Muscle layer of duodenum (tissue), 2 donors: ENCODE measurements around the gene HDAC11.
"Not testable (repeated sequence)": the region's sequence is repeated elsewhere in the genome, so short reads cannot be mapped to it uniquely, and the experiment has no call there.

Experiments
- H3K27ac ChIP-seq: one replicate; pipeline ENCODE4 v1.7.0; 2013; ENCODE audit warnings: mild to moderate bottlenecking, low read length
- H3K27me3 ChIP-seq: one replicate; pipeline ENCODE4 v1.7.0; 2013; ENCODE audit warnings: low read depth, mild to moderate bottlenecking, control low read depth, low read length
- H3K36me3 ChIP-seq, 2 donors: one replicate each; pipeline ENCODE4 v1.7.0; 2013; ENCODE audit warnings: low read length in 2 of 2, control low read depth in 1 of 2, mild to moderate bottlenecking in 1 of 2; ENCODE audit not compliant: insufficient read depth in 2 of 2, control insufficient read depth in 1 of 2
- H3K4me1 ChIP-seq, 2 donors: one replicate each; pipeline ENCODE4 v1.7.0; 2013; ENCODE audit warnings: low read length in 2 of 2, mild to moderate bottlenecking in 2 of 2, control low read depth in 1 of 2, moderate library complexity in 1 of 2; ENCODE audit not compliant: insufficient read depth in 2 of 2, control insufficient read depth in 1 of 2
- H3K4me3 ChIP-seq, 2 donors: one replicate each; pipeline ENCODE4 v1.7.0; 2013; ENCODE audit warnings: low read length in 2 of 2, low read depth in 1 of 2, mild to moderate bottlenecking in 1 of 2
- H3K9me3 ChIP-seq, 2 donors: one replicate each; pipeline ENCODE4 v1.7.0; 2013; ENCODE audit warnings: low read length in 2 of 2, control low read depth in 1 of 2, mild to moderate bottlenecking in 1 of 2; ENCODE audit not compliant: control insufficient read depth in 1 of 2
- donor health status: healthy.

The HDAC11 gene

GRCh38 chr3:13521309-13521708 is 41.2 kb downstream of the HDAC11 start:
- no peak overlapping the region for H3K4me3 ChIP-seq
- no peaks in the 10 kb centered on the region for H3K36me3 ChIP-seq

GRCh38 chr3:13521749-13522148 is 41.6 kb downstream of the HDAC11 start:
- not testable (repeated sequence) for H3K4me3 ChIP-seq, H3K36me3 ChIP-seq, H3K4me1 ChIP-seq, H3K9me3 ChIP-seq, H3K27me3 ChIP-seq, H3K27ac ChIP-seq

More at GRCh38 chr3:13521309-13521708, 41.2 kb downstream of the HDAC11 start:
- Histone ChIP-seq H3K27ac (no peak overlapping the region), H3K9me3 (no peaks in the 10 kb centered on the region), H3K4me1 (peaks cover 0 to 5% of the 10 kb centered on the region in 2 donors), H3K27me3 (no peaks in the 10 kb centered on the region)

GRCh38 chr3:13522236-13522635 is 42.1 kb downstream of the HDAC11 start:
- H3K27ac ChIP-seq = no peak overlapping the region
- no peaks in the 10 kb centered on the region for H3K36me3 ChIP-seq
- peaks cover 0 to 10% of the 10 kb centered on the region in 2 donors for H3K4me1 ChIP-seq
- H3K4me3 ChIP-seq = no peak overlapping the region
- no peaks in the 10 kb centered on the region for H3K9me3 ChIP-seq
- no peaks in the 10 kb centered on the region for H3K27me3 ChIP-seq

- Histone ChIP-seq H3K9me3 (no peaks in the 10 kb centered on the region), H3K36me3 (no peaks in the 10 kb centered on the region), H3K27ac (no peak overlapping the region), H3K4me3 (no peak overlapping the region), H3K27me3 (no peaks in the 10 kb centered on the region), H3K4me1 (peaks cover 0 to 10% of the 10 kb centered on the region in 2 donors)
Observed at GRCh38 chr3:13524979-13525669, 45.0 kb downstream of the HDAC11 start.

- Histone ChIP-seq H3K36me3 (no peaks in the 10 kb centered on the region), H3K4me3 (no peak overlapping the region), H3K27me3 (no peaks in the 10 kb centered on the region), H3K4me1 (peaks cover 0 to 10% of the 10 kb centered on the region in 2 donors), H3K9me3 (no peaks in the 10 kb centered on the region), H3K27ac (no peak overlapping the region)
Observed at GRCh38 chr3:13525827-13526625, 45.9 kb downstream of the HDAC11 start.

GRCh38 chr3:13526626-13526949 is 46.5 kb downstream of the HDAC11 start:
- Histone ChIP-seq H3K27ac (no peak overlapping the region), H3K36me3 (no peaks in the 10 kb centered on the region), H3K9me3 (no peaks in the 10 kb centered on the region), H3K4me1 (peaks cover 0 to 10% of the 10 kb centered on the region in 2 donors), H3K4me3 (no peak overlapping the region), H3K27me3 (no peaks in the 10 kb centered on the region)

- no peak overlapping the region for H3K27ac ChIP-seq
Observed at GRCh38 chr3:13528217-13528867, 48.2 kb downstream of the HDAC11 start.

GRCh38 chr3:13529196-13530112 is 49.3 kb downstream of the HDAC11 start:
- H3K9me3 ChIP-seq = no peaks in the 10 kb centered on the region
- H3K36me3 ChIP-seq = no peaks in the 10 kb centered on the region
- no peak overlapping the region for H3K27ac ChIP-seq
- H3K4me1 ChIP-seq = peaks cover 0 to 10% of the 10 kb centered on the region in 2 donors
- H3K4me3 ChIP-seq = no peak overlapping the region
- no peaks in the 10 kb centered on the region for H3K27me3 ChIP-seq

More at GRCh38 chr3:13528217-13528867, 48.2 kb downstream of the HDAC11 start:
- Histone ChIP-seq H3K36me3 (no peaks in the 10 kb centered on the region), H3K4me1 (peaks cover 0 to 10% of the 10 kb centered on the region in 2 donors), H3K27me3 (no peaks in the 10 kb centered on the region), H3K9me3 (no peaks in the 10 kb centered on the region), H3K4me3 (no peak overlapping the region)

GRCh38 chr3:13530241-13531009 is 50.3 kb downstream of the HDAC11 start:
- H3K27me3 ChIP-seq = no peaks in the 10 kb centered on the region
- no peak overlapping the region for H3K4me3 ChIP-seq
- H3K27ac ChIP-seq = no peak overlapping the region
- peaks cover 0 to 10% of the 10 kb centered on the region in 2 donors for H3K4me1 ChIP-seq
- H3K36me3 ChIP-seq = no peaks in the 10 kb centered on the region
- no peaks in the 10 kb centered on the region for H3K9me3 ChIP-seq

GRCh38 chr3:13532085-13532484 is 52.0 kb downstream of the HDAC11 start:
- H3K4me1 ChIP-seq = no peaks in the 10 kb centered on the region

More at GRCh38 chr3:13532085-13532484, 52.0 kb downstream of the HDAC11 start:
- no peak overlapping the region for H3K27ac ChIP-seq
- H3K4me3 ChIP-seq = no peak overlapping the region
- H3K9me3 ChIP-seq = no peaks in the 10 kb centered on the region
- H3K27me3 ChIP-seq = no peaks in the 10 kb centered on the region
- no peaks in the 10 kb centered on the region for H3K36me3 ChIP-seq
